AML-193 (cell line): ENCODE data around the gene ABTB2.

ENCODE experiments used
- DNase-seq, 2 experiments: peaks; one replicate each; lab custom pipeline; 2025; lab: John Stamatoyannopoulos, UW

Gene ABTB2

GRCh38 chr11:34360046-34360445 lies 2.2 kb upstream of the ABTB2 start:
- DNase-seq, result no peak

DNA sequence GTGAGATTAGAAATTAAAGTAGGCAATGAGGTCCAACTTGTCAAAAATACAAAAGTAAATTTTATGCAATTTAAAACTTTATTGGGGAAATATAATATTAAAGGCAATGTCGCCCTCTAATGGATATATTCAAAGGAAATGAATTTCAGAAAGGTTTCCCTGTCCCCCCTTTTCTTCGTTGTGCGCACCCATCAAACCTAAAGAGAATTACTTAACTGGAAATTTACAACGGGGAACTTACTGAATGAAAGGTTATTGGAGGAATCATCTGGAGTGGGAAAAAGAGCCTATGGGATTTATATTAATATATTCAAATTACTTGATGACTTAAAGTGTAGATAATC lies 1.7 kb upstream of the ABTB2 start:
- DNase-seq, result peak in 1 of 2 experiments; percentile 86

DNA sequence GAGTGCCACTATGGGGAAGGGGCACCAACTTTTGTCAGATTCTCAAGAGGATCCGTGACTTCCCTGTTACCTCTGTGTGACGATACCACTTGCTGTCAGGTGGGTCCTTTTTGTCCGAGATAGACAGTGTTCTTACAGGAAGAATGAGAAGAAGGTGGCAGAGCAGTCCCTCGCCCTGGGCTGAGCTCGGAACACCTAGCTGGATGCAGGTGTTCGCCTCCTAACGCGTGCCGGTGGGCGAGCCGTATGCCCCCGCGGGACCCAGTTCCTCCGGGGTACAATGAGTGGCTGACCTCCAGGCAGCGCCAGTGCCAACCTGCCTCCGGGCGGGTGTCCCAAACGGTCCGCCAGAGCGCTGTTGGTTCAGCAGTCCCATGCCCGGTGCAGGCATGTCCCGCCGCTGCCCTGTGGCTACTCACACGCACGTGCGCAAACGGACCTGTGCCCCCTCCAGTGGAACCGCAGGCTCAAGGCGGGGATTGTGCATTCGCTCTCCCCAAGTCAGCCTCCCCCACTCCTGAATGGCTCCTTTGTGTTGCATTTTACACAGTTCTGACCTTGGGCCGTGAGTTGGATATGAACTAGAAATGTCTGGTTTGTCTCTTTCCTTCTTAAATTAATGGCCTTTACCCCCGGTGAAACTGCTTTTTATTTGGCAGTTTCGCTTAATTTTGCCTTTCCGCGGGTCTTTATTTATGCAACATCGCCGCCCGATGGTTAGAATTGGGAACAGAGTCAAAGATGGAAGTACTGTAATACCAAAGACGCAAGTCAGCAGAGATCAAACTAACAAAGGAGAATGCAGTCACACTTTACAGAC lies 1.1 kb upstream of the ABTB2 start:
- DNase-seq, result peak; percentile 82 to 86

DNA sequence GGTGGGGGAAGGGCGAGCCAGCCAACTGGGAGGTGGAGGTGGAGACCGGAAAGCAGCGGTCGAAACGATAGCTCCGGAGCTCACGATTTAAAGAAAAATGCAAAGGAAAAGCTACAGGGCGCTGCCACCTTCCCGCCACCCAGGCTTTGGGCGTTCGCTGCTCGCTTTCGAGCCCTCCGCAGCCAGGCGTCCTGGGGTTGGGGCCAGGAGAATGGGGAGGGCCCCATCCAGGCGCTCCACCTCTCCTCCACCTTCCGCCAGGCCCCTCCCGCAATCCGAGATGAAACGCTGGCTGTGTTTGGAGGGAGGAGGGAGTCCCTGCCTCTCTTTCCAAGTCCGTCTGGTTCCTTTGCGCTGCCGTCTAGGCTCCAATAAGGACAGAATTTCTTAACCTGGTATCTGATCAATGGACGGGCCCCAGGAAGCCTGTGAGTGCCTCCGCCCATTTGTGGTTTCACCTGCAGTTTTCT lies 483 bp upstream of the ABTB2 start:
- peak; percentile 46 to 56 for DNase-seq

DNA sequence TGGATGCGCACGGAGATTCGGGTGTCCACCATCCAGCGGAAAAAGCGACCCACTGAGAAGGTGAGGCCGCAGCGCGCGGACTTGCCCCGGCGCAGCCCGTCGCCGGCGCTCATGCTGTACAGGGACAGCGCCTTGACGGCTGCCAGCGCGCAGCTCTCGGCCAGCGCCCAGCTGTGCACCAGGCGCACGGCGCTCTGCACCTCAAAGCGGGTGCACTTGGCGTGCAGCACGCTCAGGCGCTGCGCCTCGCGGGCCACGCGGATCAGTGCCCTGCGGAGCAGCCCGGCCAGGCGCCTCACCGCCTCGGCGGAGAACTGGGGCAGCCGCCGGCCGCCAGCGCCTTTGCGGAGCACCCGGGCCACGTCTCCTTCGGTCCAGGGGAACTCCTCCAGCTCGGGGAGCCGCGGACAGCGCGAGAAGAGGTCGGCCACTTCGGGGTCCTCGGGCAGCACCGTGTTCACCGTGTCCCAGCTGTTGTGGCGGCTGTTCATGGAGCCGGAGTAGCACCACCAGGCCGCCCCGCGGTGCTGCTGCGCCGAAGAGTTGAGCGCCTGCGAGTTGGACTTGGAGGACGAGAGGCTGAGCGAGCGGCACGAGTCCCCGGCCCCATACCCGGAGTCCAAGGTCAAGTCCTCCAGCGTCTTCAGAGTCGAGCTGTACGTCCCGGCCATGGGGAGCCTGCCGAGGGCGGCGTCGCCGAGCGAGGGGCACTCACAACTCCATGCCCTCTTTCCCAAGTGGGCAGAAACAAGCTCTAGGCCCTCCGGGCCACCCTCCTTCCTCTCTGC lies 703 bp downstream of the ABTB2 start:
- peak; percentile 28 to 32 for DNase-seq

GRCh38 chr11:34356576-34356912 lies 1.3 kb downstream of the ABTB2 start:
- DNase-seq, result no peak

- no peak for DNase-seq
These were observed 1.7 kb downstream of the ABTB2 start for GRCh38 chr11:34356130-34356529.

DNA sequence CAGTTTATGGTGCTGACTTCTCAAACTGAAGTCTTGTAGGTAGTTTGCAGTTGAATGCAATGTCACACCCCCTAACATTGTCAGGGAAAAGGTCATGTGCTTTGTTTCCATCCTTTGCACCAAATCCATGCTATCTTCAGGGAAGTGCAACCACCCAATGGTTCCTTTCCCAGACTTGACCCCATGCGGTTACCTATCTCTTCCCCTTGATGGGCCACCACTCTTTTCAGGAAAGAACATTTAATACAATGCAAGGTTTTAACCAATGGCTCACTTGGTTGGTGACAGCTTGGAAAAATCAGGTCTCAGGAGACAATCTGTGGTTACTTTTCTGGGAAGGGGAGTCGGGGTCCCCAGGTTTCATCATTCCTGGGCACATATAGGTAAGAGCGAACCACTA lies 2.1 kb downstream of the ABTB2 start:
- DNase-seq, result no peak

GRCh38 chr11:34354782-34355181 lies 3.0 kb downstream of the ABTB2 start:
- DNase-seq, result no peak

DNA sequence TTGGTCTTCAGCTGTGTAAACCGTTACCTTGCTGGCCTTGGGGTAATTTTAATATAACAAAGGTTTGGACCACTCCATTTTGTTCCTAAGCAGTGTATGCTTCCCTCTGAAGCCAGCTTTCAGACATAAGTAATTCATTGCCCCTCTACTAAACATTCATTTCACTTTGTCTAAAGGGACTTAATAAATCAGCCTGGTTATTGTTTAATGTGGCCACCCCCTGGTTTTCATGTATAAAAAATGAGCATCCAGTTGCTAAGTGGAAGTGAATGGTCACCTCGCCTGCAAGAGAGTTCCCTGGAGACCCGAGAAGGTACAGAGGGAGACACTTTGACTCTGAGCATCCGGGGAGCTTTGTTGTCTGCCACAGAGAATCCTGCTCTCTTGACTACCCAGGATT lies 3.9 kb downstream of the ABTB2 start:
- DNase-seq, result no peak

DNA sequence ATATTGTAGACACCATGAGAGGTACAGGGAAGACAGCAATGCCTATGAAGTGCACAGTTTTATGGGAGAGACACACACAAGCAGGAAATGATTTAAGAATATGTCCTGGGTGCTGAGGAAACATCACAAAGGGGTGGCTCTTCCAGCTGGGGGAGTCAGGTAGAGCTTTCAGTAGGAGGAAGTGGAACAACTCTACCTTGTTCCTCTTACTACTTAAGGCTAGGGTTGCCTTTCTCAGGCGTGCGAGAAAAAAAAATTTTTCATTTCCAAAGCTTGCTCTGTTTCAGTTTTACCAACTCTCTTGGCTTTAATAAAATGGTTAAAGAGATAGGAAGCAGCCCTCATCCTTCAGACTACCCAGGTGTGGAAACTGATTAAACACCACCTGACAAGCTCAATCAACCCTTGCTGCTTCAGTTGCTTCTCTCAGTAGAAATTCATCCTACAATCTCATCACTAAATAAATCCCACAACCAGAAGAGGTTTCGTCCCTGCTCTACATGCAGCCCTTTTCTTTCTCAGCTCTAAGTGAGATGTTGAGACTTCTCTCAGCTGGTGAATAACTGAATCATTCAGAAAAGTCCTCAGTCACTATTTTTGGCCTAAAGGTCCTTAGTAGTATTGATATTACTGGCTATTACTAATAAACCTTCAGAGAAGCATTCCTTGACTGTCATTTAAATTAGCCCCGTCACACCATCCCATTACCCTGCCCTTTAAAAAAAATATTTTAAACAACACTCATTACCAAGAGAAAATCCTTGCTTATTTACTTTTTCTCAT lies 5.9 kb downstream of the ABTB2 start:
- DNase-seq, result no peak

DNA sequence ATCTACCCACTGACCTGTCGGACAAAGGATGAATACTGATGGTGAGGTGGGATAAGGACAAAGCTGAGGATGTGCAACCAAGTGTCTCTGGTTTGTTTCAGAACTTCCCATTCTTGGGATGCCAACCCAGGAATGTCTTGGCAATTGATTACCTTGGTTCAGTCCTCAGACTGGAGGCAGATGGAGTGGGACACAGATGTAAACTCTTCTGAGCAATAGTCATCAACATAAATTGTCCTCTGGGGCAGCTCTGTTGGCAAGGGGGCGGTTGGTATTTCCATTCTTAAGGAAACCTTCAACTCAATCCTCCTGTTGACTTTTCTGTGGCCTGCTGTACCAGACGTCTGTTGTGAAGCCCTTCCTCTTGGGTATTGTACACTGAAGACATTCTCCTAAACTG lies 6.8 kb downstream of the ABTB2 start:
- DNase-seq, result no peak

DNA sequence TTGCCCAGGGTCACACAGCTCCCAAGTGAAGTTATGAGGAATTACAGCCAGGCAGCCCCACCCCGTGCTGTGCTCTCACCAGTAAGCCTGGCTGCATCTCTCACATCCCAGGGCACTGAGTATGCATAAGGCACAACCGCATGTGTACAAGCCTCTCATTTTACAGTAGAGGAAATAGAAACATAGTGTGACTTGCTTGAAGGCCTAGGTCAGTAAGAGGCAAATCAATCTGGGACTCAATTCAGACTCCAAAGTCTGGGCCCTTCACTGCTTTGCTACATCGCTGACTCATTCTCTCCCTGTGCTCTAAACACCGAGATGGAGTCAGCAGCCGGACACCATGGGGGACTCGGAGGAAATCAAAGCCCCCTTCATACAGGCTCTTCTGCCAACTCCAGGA lies 7.9 kb downstream of the ABTB2 start:
- DNase-seq, result no peak

- no peak for DNase-seq
These were observed 8.9 kb downstream of the ABTB2 start for GRCh38 chr11:34348919-34349318.

- no peak for DNase-seq
These were observed 9.7 kb downstream of the ABTB2 start for GRCh38 chr11:34348096-34348495.

GRCh38 chr11:34346551-34346950 lies 11.3 kb downstream of the ABTB2 start:
- DNase-seq, result no peak

- no peak for DNase-seq
These were observed 11.8 kb downstream of the ABTB2 start for GRCh38 chr11:34345991-34346480.

GRCh38 chr11:34345540-34345876 lies 12.3 kb downstream of the ABTB2 start:
- no peak for DNase-seq

GRCh38 chr11:34344768-34345539 lies 12.9 kb downstream of the ABTB2 start:
- DNase-seq, result no peak

- DNase-seq, result no peak
These were observed 13.4 kb downstream of the ABTB2 start for GRCh38 chr11:34344410-34344767.

DNA sequence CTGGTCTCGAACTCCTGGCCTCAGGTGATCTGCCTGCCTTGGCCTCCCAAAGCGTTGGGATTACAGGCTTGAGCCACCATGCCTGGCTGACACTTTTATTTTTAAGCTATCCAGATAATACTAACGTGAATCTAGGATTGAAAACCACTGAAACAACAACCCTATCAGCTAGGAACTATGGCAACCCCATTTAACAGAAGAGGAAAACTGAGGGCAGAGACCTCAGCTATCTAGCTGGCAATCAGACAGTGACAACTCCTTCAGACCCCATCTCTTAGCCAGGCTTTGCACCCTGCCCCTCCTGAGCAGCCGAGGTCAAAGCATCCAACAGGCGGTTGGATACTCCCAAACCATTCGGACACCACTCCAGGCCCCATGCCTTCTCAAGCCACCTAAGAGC lies 14.1 kb downstream of the ABTB2 start:
- DNase-seq, result no peak

DNA sequence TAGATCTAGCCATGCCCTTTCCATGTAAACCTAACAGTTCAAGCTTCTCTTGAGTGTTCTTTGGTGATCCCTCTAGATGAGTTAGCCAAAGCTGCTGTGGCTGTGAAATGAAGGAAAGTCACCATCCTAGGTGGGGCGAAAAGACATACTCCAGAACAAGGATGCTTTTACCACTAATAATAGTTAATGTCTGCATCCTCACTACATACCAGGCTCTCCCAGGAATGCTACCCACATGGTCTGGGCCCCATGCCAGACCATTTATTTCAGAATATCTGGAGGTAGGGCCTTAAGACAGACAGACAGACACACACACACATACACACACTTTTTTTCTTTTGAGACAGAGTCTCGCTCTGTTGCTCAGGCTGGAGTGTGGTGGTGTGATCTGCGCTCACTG lies 14.7 kb downstream of the ABTB2 start:
- DNase-seq, result no peak
